H1 (cell line): ENCODE data around the gene C2orf92. TPM values are rescaled to one million over a fixed set of nuclear protein-coding genes. Genes with fewer than 3 reads are reported as not detected.

Source experiments
- SRF ChIP-seq: IDR thresholded peaks from 2 replicates; pipeline ENCODE4 v1.6.1; 2011; ENCODE audit warnings: mild to moderate bottlenecking, low read depth, low read length, moderate library complexity
- polyA plus RNA-seq, 7 experiments: library from polyadenylated mRNA; depleted of rRNA in 3 of 7; stranded (reverse) in 5 of 7; unstranded in 2 of 7; fragments of >200 nt in 5 of 7; fragments of 200-250 nt in 2 of 7; gene quantifications; 1 replicate in 5 of 7; 2 replicates in 1 of 7; 4 replicates in 1 of 7; pipeline versions ENCODE4 v1.2.1 to v1.2.3, GENCODE V29; 2011 to 2013; ENCODE audit warnings: missing spikeins in 2 of 7, mixed read lengths in 2 of 7
- total RNA-seq: library from RNA; stranded (reverse); fragmentation: NEBNext Ultra II Directional; extraction: Animal tissue kit (Norgen Biotek cat#: 25700); gene quantifications from 2 replicates; pipeline ENCODE4 v1.2.1, GENCODE V29; 2021
- TF ChIP-seq, protein P1 (sequence below), 3 experiments: IDR thresholded peaks; 1 replicate in 2 of 3; 2 replicates in 1 of 3; pipeline versions ENCODE4 v1.5.1 to v1.6.1; 2011; ENCODE audit warnings: low read length in 3 of 3, mild to moderate bottlenecking in 3 of 3, inconsistent platforms in 2 of 3, low read depth in 1 of 3, moderate library complexity in 1 of 3; ENCODE audit not compliant: insufficient read depth in 1 of 3; ENCODE audit errors: control extremely low read depth in 1 of 3
- TF ChIP-seq, protein P2 (sequence below): IDR thresholded peaks from 2 replicates; pipeline ENCODE4 v1.6.1; 2011; ENCODE audit warnings: low read length, improper control_type of control experiment

C2orf92 gene
- total and polyA plus RNA-seq, 2 of the 8 experiments (the other 6 are each of a cell fraction or from before 2014, with no cell fraction given), result 2.3 to 3.7 TPM

DNA sequence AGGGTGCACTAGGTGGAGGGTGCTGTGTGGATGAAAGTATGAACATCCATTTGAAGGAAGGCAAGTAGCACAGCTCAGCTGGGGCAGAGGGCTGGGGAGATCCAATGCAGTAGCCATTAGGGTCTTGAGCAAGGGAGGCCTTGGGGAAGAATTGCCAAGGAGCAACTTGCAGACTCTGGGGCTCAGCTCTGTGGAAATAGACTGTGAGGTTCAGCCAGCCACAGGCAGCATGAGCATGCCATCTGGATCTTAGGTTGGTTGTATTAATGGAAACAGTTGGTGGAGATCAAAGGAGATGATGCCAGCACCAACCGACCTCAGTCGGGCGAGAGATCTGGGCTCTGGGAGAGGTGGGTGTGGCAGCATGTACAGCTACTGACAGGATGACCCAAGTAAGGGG lies 49.4 kb downstream of the C2orf92 start (continued):
- TF ChIP-seq, protein P1, sequence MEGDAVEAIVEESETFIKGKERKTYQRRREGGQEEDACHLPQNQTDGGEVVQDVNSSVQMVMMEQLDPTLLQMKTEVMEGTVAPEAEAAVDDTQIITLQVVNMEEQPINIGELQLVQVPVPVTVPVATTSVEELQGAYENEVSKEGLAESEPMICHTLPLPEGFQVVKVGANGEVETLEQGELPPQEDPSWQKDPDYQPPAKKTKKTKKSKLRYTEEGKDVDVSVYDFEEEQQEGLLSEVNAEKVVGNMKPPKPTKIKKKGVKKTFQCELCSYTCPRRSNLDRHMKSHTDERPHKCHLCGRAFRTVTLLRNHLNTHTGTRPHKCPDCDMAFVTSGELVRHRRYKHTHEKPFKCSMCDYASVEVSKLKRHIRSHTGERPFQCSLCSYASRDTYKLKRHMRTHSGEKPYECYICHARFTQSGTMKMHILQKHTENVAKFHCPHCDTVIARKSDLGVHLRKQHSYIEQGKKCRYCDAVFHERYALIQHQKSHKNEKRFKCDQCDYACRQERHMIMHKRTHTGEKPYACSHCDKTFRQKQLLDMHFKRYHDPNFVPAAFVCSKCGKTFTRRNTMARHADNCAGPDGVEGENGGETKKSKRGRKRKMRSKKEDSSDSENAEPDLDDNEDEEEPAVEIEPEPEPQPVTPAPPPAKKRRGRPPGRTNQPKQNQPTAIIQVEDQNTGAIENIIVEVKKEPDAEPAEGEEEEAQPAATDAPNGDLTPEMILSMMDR (IDR thresholded peaks at IDR 0.05; ENCODE audit: control extremely low read depth in 1 of 3, insufficient read depth in 1 of 3, low read depth in 1 of 3, low read length in 3 of 3), result no peak
- TF ChIP-seq, protein P2, sequence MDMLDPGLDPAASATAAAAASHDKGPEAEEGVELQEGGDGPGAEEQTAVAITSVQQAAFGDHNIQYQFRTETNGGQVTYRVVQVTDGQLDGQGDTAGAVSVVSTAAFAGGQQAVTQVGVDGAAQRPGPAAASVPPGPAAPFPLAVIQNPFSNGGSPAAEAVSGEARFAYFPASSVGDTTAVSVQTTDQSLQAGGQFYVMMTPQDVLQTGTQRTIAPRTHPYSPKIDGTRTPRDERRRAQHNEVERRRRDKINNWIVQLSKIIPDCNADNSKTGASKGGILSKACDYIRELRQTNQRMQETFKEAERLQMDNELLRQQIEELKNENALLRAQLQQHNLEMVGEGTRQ, result no peak
- no peak for TF ChIP-seq SRF
